T-helper 1 cell treated with Interleukin-12 subunit alpha and Interleukin-12 subunit beta and Interleukin-4 antibody, amounts not matched to agents 30 ng/mL and 1 ng/mL, for 36 hours (primary cell): ENCODE data around the gene PCDHGA10. TPM values are rescaled to one million over a fixed set of nuclear protein-coding genes. Genes with fewer than 3 reads are reported as not detected.

Experiments
- total RNA-seq: library from RNA; stranded (reverse); gene quantifications from 2 replicates; pipeline ENCODE4 v1.2.3, GENCODE V29; 2022

PCDHGA10 gene
- total RNA-seq, 1 donor from 2014 or later, result 0.20 TPM

Other genes with a start within 250 kb of the PCDHGA10 start
- gene PCDHB7, start 240.3 kb upstream of the PCDHGA10 start, total RNA-seq, result not detected in 2 replicates
- gene PCDHB8, start 235.2 kb upstream of the PCDHGA10 start, total RNA-seq, result not detected in 2 replicates
- gene PCDHB16, start 230.6 kb upstream of the PCDHGA10 start, total RNA-seq, result not detected in 2 replicates
- gene PCDHB9, start 225.8 kb upstream of the PCDHGA10 start, total RNA-seq, result not detected in 2 replicates
- gene PCDHB10, start 220.6 kb upstream of the PCDHGA10 start, total RNA-seq, result not detected in 2 replicates
- not detected in 2 replicates for gene PCDHB11, start 213.4 kb upstream of the PCDHGA10 start, total RNA-seq
- not detected in 2 replicates for gene PCDHB12, start 204.3 kb upstream of the PCDHGA10 start, total RNA-seq
- not detected in 2 replicates for gene PCDHB13, start 199.1 kb upstream of the PCDHGA10 start, total RNA-seq
- gene PCDHB14, start 189.6 kb upstream of the PCDHGA10 start, total RNA-seq, result not detected in 2 replicates
- gene PCDHB15, start 167.6 kb upstream of the PCDHGA10 start, total RNA-seq, result not detected in 2 replicates
- gene SLC25A2, start 108.9 kb upstream of the PCDHGA10 start, total RNA-seq, result 0.44 and 0.56 TPM in 2 replicates
- gene TAF7, start 92.2 kb upstream of the PCDHGA10 start, total RNA-seq, result 61.0 and 65.9 TPM in 2 replicates
- gene PCDHGA1, start 82.5 kb upstream of the PCDHGA10 start, total RNA-seq, result 0.15 and 0.17 TPM in 2 replicates
- 0.05 and 0.07 TPM in 2 replicates for gene PCDHGA2, start 74.2 kb upstream of the PCDHGA10 start, total RNA-seq
- 0.07 and 0.34 TPM in 2 replicates for gene PCDHGA3, start 69.2 kb upstream of the PCDHGA10 start, total RNA-seq
- 0.15 and 0.17 TPM in 2 replicates for gene PCDHGB1, start 62.9 kb upstream of the PCDHGA10 start, total RNA-seq
- 0.74 and 0.98 TPM in 2 replicates for gene PCDHGA4, start 58.0 kb upstream of the PCDHGA10 start, total RNA-seq
- 1.0 and 1.3 TPM in 2 replicates for gene PCDHGB2, start 53.0 kb upstream of the PCDHGA10 start, total RNA-seq
- gene PCDHGA5, start 48.8 kb upstream of the PCDHGA10 start, total RNA-seq, result 0.46 and 0.49 TPM in 2 replicates
- gene PCDHGB3, start 42.7 kb upstream of the PCDHGA10 start, total RNA-seq, result 0.88 and 1.3 TPM in 2 replicates
- gene PCDHGA6, start 39.1 kb upstream of the PCDHGA10 start, total RNA-seq, result 0.44 and 0.80 TPM in 2 replicates
- gene PCDHGA7, start 30.2 kb upstream of the PCDHGA10 start, total RNA-seq, result 0.15 and 0.24 TPM in 2 replicates
- 0.17 TPM in 2 replicates for gene PCDHGB4, start 25.3 kb upstream of the PCDHGA10 start, total RNA-seq
- 0.07 and 0.15 TPM in 2 replicates for gene PCDHGA8, start 20.4 kb upstream of the PCDHGA10 start, total RNA-seq
- gene PCDHGB5, start 15.0 kb upstream of the PCDHGA10 start, total RNA-seq, result 0.46 and 0.66 TPM in 2 replicates
- 0.17 and 0.27 TPM in 2 replicates for gene PCDHGA9, start 10.2 kb upstream of the PCDHGA10 start, total RNA-seq
- gene PCDHGB6, start 5.0 kb upstream of the PCDHGA10 start, total RNA-seq, result 0.22 and 0.37 TPM in 2 replicates
- gene PCDHGB7, start 4.7 kb downstream of the PCDHGA10 start, total RNA-seq, result 0.07 and 0.29 TPM in 2 replicates
- gene PCDHGA11, start 8.1 kb downstream of the PCDHGA10 start, total RNA-seq, result 0.24 and 0.32 TPM in 2 replicates
- 0.12 and 0.20 TPM in 2 replicates for gene PCDHGA12, start 17.5 kb downstream of the PCDHGA10 start, total RNA-seq
- gene PCDHGC3, start 63.0 kb downstream of the PCDHGA10 start, total RNA-seq, result 0.07 TPM in 1 of 2 replicates, not detected in the other
- 0.37 TPM in 1 of 2 replicates, not detected in the other for gene PCDHGC4, start 72.0 kb downstream of the PCDHGA10 start, total RNA-seq
- not detected in 2 replicates for gene PCDHGC5, start 76.1 kb downstream of the PCDHGA10 start, total RNA-seq
- 273 and 283 TPM in 2 replicates for gene DIAPH1, start 206.0 kb downstream of the PCDHGA10 start, total RNA-seq
- gene HDAC3, start 223.9 kb downstream of the PCDHGA10 start, total RNA-seq, result 77.6 and 87.0 TPM in 2 replicates
- 18.2 and 19.3 TPM in 2 replicates for gene RELL2, start 224.0 kb downstream of the PCDHGA10 start, total RNA-seq
- gene FCHSD1, start 238.4 kb downstream of the PCDHGA10 start, total RNA-seq, result 59.0 and 60.5 TPM in 2 replicates